Islet of Langerhans (tissue), 1 donor: ENCODE results near the gene TRIOBP.

ENCODE experiments used
- FAIRE-seq: peaks from one replicate; lab custom pipeline; 2011; peaks lifted over from hg19 to GRCh38; lab: Jason Lieb, UNC

TRIOBP gene

GRCh38 chr22:37728620-37729019 is 31.8 kb downstream of the TRIOBP start:
- FAIRE-seq: no peak

DNA sequence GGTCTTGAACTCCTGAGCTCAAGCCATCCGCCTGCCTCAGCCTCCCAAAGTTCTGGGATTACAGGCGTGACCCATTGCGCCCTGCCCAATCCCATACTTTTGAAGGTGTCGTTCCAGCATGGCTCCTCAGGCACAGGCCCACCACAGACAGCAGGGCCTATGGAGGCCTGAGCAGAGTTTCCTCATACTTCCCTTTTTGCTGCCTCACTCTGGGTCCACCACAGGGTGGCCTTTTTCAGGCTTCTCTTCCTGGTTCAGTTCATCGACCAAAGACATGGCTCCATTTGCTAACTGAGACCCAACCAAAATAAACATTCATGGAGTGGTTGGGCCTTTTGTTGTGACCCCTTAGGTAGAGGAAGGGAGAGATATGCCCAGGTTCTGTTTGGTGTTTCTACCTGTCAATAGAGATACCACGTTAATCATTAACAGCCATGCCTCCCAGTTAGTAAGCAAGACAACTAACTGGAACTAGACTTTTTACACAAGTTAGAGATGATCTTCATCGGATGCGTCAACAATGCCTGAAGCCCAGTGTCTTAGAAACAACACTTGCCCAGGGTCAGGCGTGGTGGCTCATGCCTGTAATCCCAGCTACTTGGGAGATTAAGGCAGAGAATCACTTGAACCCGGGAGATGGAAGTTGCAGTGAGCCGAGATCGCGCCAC is 35.1 kb downstream of the TRIOBP start:
- FAIRE-seq: no peak

- no peak for FAIRE-seq
Observed at GRCh38 chr22:37732699-37733607, 36.1 kb downstream of the TRIOBP start.

GRCh38 chr22:37733625-37734401 is 37.0 kb downstream of the TRIOBP start:
- FAIRE-seq: no peak

DNA sequence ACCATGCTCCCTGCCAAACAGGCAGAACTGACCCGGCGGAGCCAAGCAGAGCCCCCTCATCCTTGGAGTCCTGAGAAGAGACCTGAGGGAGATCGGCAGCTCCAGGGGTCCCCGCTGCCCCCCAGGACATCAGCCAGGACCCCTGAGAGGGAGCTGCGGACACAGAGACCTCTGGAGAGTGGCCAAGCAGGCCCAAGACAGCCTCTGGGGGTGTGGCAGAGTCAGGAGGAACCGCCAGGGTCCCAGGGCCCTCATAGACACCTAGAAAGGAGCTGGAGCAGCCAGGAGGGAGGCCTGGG is 37.5 kb downstream of the TRIOBP start:
- no peak for FAIRE-seq

DNA sequence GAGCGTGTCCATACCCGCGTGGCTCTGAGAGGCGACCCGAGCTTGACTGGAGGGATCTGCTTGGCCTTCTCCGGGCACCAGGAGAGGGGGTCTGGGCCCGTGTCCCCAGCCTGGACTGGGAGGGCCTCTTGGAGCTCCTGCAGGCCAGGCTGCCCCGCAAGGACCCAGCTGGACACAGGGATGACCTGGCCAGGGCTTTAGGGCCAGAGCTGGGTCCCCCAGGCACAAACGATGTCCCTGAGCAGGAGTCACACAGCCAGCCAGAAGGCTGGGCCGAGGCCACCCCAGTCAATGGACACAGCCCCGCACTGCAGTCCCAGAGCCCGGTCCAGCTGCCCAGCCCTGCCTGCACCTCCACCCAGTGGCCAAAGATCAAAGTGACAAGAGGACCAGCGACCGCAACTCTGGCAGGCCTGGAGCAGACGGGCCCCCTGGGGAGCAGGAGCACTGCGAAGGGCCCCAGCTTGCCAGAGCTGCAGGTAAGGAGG is 38.2 kb downstream of the TRIOBP start:
- no peak for FAIRE-seq

DNA sequence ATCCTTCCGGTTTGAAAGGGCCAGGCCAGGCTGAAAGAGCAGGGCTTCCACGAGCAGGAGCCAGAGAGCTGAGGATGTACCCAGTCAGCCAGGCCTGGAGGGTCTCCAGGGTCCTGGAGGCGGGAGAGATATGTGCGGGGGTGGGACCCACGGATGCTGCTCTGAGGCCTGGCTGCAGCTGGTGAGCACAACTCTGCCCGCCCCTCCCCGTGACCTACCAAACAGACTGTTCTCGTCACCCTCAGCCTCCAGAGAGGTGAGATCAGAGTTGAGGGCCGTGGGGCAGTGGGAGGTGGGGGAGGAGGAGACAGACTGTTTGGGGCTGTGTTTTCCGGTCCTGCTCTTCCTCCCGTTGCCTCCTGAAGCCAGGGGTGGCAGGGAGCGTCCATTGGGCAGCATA is 42.2 kb downstream of the TRIOBP start:
- no peak for FAIRE-seq

DNA sequence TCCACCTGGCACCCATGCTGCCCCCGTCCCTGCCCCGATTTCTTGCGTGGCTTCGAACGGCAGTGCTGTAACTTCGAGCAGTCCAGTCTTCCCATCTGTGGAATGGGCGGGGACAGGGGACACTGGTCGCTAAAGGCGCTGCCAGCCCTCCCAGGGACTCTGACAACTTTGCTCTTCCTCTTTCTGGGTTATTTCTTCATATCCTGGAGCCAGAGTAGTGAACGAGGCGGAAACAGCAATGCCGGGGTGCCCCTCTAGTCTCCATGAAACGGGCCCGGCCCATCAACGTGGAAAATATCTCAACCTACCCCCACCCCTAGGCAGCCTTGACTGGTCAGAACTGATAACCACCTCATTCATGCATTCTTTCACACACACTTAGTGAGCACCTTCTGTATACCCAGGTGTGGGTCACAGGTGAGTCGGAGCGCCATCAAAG is 42.8 kb downstream of the TRIOBP start:
- FAIRE-seq: no peak

GRCh38 chr22:37740455-37741311 is 43.8 kb downstream of the TRIOBP start:
- FAIRE-seq: no peak

GRCh38 chr22:37741312-37741795 is 44.5 kb downstream of the TRIOBP start:
- no peak for FAIRE-seq

DNA sequence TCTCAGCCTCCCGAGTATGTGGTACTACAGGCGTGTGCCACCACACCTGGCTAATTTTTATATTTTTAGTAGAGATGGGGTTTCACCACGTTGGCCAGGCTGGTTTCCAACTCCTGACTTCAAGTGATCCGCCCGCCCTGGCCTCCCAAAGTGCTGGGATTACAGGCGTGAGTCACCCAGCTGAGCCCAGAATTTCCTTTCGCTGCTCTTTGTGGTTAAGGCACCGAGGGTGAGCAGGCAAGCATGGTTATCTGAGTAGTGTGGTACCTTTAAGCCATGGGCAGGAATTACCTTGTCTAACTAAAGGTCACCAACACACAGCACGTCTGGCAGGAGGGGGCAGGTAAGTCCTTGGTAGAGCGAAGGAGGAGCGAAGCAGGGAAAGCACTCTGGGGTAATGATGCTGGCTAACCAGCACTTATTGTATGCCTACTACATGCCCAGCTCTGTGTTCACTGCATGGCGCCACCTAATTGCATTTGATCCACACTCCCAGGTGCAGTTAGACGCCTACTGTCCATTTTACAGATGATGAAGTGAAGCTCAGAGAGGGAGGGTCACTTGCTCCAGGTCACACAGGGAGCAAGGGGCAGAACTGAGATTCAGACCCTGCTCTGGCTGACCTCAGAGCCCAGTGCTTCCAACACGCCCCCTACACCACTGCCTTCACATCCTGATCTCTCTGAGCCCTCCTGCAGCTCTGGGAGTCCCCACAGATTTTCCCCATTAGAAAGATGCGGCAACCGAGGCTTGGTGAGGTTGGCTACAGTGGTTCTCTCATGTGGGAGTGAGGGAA is 45.7 kb downstream of the TRIOBP start:
- FAIRE-seq: no peak

DNA sequence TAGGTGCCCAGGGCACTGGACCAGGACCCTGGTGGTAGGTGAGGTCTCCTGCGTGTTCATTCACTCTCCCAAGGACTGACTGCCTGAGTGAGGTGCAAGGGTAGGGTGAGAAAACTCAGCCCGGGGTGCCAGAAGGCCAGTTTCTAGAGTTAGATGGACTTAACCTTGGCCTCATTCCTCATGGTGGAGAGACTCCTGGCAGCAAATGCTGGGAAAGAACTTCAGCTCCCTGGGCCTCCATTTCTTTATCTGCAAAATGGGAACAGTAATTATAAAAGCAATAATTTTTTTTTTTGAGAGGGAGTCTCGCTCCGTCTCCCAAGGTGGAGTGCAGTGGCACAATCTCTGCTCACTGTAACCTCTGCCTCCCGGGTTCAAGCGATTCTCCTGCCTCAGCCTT is 47.7 kb downstream of the TRIOBP start:
- FAIRE-seq: no peak

- FAIRE-seq: no peak
Observed at GRCh38 chr22:37745548-37746365, 48.9 kb downstream of the TRIOBP start.

- no peak for FAIRE-seq
Observed at GRCh38 chr22:37746366-37747079, 49.7 kb downstream of the TRIOBP start.

DNA sequence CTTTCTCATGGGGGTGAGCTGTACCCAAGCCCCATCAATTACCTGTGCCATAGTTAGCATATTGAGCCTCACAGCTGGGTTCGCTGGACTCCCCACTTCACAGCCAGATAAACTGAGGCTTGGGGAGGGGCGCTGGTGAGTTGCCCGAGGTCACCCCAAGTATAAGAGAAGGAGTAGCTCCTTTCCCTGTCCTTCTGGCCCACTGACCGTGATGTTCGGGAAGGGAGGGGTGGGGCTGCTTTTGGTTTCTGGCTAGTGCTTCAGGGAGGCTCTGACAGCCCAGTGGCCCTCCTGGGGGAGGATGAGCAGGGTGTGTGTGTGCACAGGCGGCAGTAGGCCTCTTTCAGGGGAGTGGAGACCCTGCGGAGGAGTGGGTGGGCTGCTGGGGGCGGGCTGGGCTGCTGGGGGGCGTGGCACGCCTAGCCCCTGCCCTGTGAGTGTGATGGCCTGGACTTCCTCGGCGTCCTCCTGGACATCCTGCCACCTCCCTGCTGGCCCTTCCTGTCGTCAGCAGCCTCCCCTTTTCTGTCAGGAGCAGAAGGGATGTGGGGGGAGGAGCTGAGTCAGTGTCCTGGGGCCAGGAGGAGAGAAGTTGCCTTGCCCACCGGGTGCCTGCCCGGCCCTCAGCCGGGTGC is 50.3 kb downstream of the TRIOBP start:
- no peak for FAIRE-seq

DNA sequence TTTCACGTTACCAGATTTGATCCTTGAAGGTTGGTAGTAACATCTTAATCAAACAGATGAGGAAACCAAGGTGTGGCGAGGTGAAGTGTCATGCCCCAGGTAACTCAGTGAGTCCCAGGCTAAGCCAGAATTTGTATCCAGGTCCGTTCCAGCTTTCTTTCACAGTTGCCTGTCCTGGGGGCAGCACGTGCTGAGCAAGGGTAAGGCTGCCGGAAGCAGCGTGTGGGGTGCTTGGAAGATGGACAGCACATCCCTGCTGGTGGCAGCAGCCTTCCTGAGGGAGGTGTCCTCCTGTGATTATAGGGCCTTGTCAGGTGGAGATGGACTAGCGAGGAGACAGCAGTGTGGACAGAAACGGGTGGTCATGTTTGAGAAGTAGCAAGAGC is 50.9 kb downstream of the TRIOBP start:
- FAIRE-seq: no peak

DNA sequence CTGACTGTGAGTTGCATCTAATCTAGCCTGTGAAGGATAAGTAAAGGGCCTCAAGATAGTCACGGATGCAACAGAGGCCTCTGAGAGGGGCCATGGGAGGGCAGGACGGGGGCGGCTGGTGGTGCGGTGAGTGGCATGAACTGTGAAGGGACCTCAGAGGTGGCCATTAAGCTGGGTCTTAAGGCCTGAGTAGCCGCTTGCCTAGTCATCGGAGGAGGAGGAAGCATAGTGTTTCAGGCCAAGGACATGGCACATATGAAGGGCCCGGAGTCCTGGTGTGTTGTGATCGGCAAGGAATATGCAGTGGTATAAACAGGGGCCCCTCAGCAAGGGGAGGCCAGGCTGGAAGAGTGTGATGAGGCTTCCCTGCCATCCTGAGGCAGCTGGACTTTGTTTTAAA is 51.8 kb downstream of the TRIOBP start:
- FAIRE-seq: no peak

GRCh38 chr22:37749226-37749625 is 52.4 kb downstream of the TRIOBP start:
- no peak for FAIRE-seq
